ENCODE measurements around the gene PPM1E.

PPM1E gene

GRCh38 chr17:58917228-58917627 lies 161.6 kb downstream of the PPM1E start:
- TF ChIP-seq TAF1 (IDR thresholded peaks at IDR 0.05; ENCODE audit: borderline replicate concordance, insufficient read depth, low read length) (no peak), REST (IDR thresholded peaks at IDR 0.05; ENCODE audit: insufficient read depth in 1 of 2, low read depth in 2 of 2, low read length in 2 of 2) (no peak), SIN3A (IDR thresholded peaks at IDR 0.05; ENCODE audit: borderline replicate concordance, insufficient read depth, low read length) (no peak), FOXP2 (optimal IDR thresholded peaks at IDR 0.05; ENCODE audit: borderline replicate concordance, extremely low read depth, extremely low read length, insufficient read depth) (no peak), POLR2AphosphoS5 (IDR thresholded peaks at IDR 0.05; ENCODE audit: low read depth, low read length) (no peak)

- no peak for TF ChIP-seq SIN3A (IDR thresholded peaks at IDR 0.05; ENCODE audit: borderline replicate concordance, insufficient read depth, low read length)
- TF ChIP-seq FOXP2 (optimal IDR thresholded peaks at IDR 0.05; ENCODE audit: borderline replicate concordance, extremely low read depth, extremely low read length, insufficient read depth) = no peak
- no peak for TF ChIP-seq REST (IDR thresholded peaks at IDR 0.05; ENCODE audit: insufficient read depth in 1 of 2, low read depth in 2 of 2, low read length in 2 of 2)
- no peak for TF ChIP-seq TAF1 (IDR thresholded peaks at IDR 0.05; ENCODE audit: borderline replicate concordance, insufficient read depth, low read length)
- no peak for TF ChIP-seq POLR2AphosphoS5 (IDR thresholded peaks at IDR 0.05; ENCODE audit: low read depth, low read length)
These were observed 162.4 kb downstream of the PPM1E start for GRCh38 chr17:58918072-58918471.

DNA sequence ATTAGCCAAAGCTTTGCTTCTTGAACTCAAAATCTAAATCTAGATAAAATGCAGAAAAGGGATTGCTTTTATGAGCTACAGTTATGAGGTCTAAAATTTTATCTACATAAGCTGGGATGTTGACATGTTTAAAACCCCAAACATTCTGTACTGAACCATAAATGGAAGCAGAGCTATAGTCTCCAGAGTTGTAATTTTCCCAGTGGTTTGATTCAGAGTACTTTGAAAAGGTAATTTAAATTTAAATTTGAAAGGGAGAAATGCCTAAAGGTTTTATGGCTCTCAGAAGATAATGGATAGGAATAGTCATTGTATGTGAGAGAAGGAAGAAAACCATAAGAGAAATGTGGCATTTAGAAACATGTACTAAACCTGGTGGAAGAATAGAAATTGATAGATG lies 163.2 kb downstream of the PPM1E start:
- no peak for TF ChIP-seq POLR2AphosphoS5 (IDR thresholded peaks at IDR 0.05; ENCODE audit: low read depth, low read length)
- no peak for TF ChIP-seq REST (IDR thresholded peaks at IDR 0.05; ENCODE audit: insufficient read depth in 1 of 2, low read depth in 2 of 2, low read length in 2 of 2)
- TF ChIP-seq TAF1 (IDR thresholded peaks at IDR 0.05; ENCODE audit: borderline replicate concordance, insufficient read depth, low read length) = no peak
- no peak for TF ChIP-seq FOXP2 (optimal IDR thresholded peaks at IDR 0.05; ENCODE audit: borderline replicate concordance, extremely low read depth, extremely low read length, insufficient read depth)
- no peak for TF ChIP-seq SIN3A (IDR thresholded peaks at IDR 0.05; ENCODE audit: borderline replicate concordance, insufficient read depth, low read length)

- TF ChIP-seq REST (IDR thresholded peaks at IDR 0.05; ENCODE audit: insufficient read depth in 1 of 2, low read depth in 2 of 2, low read length in 2 of 2) (no peak), FOXP2 (optimal IDR thresholded peaks at IDR 0.05; ENCODE audit: borderline replicate concordance, extremely low read depth, extremely low read length, insufficient read depth) (no peak), TAF1 (IDR thresholded peaks at IDR 0.05; ENCODE audit: borderline replicate concordance, insufficient read depth, low read length) (no peak), SIN3A (IDR thresholded peaks at IDR 0.05; ENCODE audit: borderline replicate concordance, insufficient read depth, low read length) (no peak), POLR2AphosphoS5 (IDR thresholded peaks at IDR 0.05; ENCODE audit: low read depth, low read length) (no peak)
These were observed 165.1 kb downstream of the PPM1E start for GRCh38 chr17:58920773-58921172.

DNA sequence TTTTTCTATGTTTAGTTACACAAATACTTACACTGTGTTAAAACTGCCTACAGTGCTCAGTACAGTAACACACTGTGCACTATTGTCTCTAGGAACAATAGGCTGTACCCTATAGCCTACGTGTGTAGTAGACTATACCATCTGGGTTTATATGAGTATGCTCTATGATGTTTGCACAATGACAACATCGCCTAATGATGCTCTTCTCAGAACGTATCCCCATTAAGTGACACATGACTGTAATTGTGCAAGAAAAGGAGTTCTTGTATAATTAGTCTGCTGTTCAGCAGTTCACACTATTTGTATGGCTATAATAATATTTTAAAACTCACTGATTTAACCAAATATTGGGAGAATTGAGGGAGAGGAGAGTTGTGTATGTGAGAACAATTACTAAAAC lies 177.3 kb downstream of the PPM1E start:
- TF ChIP-seq SIN3A (IDR thresholded peaks at IDR 0.05; ENCODE audit: borderline replicate concordance, insufficient read depth, low read length) (no peak), POLR2AphosphoS5 (IDR thresholded peaks at IDR 0.05; ENCODE audit: low read depth, low read length) (no peak), REST (IDR thresholded peaks at IDR 0.05; ENCODE audit: insufficient read depth in 1 of 2, low read depth in 2 of 2, low read length in 2 of 2) (no peak), FOXP2 (optimal IDR thresholded peaks at IDR 0.05; ENCODE audit: borderline replicate concordance, extremely low read depth, extremely low read length, insufficient read depth) (no peak), TAF1 (IDR thresholded peaks at IDR 0.05; ENCODE audit: borderline replicate concordance, insufficient read depth, low read length) (no peak)
